GM18502 (cell line): ENCODE data around the gene NUP62.

Source experiments
- ATAC-seq: cut with Tn5 transposase; IDR thresholded peaks from one replicate; pipeline ENCODE4 v1.9.1; 2021; ENCODE audit warnings: mild to moderate bottlenecking; ENCODE audit not compliant: unreplicated experiment, poor library complexity

NUP62 gene

GRCh38 chr19:49908480-49909420, 20.6 kb downstream of the NUP62 start:
- ATAC-seq = no peak

DNA sequence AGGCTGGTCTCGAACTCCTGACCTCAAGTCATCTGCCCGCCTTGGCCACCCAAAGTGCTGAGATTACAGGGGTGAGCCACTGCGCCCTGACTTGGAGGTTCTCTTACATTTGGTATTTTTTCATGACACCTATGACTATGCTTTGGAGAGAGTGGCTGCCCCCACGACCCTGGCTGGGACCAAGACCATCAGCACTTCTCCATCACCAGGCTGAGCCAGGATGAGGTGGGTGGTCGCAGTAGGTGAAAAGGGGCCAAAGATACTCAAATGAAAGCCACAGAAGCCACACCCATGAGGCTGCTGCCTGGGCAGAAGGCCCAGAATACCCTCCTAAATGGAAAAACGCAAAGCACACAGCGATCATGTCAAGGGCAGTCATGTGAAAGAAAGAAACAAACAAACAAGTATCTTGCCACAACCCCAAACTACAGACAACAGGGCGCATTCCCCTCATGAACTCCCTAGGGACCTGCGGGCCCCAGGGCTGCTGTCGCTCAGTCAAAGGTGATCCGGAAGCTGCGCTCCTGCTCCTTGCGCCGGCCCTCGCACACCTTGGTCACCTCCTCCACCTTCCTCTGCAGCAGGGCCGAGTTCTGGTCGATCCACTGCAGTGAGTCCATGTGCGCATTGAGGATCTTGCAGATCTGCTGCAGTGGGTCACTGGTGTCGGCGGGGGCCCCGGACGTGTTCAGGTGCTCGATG, 21.4 kb downstream of the NUP62 start:
- peak; percentile 38 for ATAC-seq

DNA sequence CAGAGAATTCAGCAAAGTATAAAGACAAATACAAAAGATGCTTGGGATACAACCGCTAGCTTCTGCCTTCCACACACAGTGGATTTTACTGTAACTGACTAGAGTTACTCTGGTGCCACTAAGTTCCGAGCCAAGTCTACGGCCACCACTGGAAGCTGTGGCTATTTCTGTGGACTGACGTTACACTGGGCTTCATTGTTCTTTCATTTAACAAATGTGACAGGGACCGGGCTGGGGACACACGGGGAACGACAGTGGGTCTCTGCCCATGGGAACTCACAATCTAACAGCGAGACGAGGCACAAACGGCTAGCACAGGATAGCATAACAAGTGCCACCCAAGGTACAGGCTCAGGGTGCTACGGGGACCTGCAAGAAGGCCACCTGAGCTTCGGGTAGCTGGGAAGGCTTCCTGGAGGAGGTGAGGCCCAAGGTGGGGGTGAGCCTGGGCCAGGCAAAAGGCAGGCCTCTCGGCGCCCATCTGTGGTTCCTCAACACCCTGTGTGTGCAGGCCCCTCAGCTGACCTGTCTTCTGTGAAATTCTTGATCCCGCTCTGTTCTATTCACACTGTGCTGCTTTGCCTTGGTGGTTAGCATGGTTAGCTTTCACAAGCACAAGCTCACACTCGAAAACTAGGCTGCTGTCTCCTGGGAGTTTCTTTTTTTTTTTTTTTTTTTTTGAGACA, 22.3 kb downstream of the NUP62 start:
- peak; percentile 27 for ATAC-seq

DNA sequence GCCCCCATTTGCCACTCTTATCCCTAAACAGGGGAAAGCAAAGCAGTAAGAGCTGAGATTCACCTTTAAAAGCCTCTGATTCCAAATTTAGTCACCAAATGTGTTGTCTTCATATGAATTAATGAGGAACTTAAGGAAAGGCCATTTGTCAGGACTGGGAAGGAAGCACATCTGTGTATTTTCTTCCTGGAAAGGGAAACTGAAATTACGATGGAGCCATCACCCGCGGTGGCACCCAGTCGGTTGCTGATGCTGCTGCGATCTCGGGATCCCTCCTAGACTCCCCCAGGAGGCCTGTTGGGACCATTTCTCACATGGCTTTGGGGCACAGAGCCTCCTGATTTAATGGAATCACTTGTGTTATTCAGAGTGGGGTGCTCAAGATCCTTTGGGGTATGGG, 25.2 kb downstream of the NUP62 start:
- ATAC-seq = no peak

GRCh38 chr19:49896863-49897621, 32.3 kb downstream of the NUP62 start, which contains the start of gene IL4I1:
Gene IL4I1, minus strand, starts transcription at chr19:49896887. Its CDS starts 727 bp downstream, at chr19:49896160.
- peak; percentile 45 for ATAC-seq

DNA sequence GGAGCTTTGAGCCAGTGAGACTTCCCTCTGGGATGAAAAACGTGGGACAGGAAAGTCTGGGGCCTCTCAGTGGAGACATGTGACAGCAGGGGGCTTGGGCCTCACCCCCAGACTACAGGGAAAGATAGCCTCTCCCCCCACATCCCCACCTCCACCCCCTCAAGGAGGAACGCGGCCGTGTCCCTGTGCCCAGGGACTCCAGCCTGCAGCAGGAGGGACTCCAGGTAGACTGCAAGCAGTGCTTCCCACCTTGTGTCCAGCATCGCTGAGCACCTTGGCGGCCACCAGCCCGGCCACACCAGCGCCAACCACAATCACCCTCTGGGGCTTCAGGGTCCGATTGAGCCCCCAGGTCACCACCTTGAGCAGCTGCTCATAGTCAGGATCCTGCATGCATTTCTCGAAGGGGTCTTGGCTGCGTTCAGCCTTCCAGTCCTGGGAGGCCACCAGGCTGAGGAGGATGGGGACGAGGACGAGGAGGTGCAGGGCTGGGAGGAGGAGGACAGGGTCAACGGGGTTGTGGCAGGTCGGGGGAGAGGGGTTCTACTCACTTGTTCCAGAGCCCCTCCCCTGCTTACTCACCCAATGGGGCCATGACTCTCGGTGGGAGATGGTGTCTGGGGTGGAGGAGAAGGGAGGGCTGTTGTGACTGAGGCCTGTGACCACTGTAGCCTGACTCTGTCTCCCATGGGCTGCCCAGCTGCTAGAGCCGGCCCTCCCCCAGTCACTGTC, 33.6 kb downstream of the NUP62 start:
- no peak for ATAC-seq

- ATAC-seq = peak; percentile 27
These were observed 34.3 kb downstream of the NUP62 start for GRCh38 chr19:49894879-49895565.

DNA sequence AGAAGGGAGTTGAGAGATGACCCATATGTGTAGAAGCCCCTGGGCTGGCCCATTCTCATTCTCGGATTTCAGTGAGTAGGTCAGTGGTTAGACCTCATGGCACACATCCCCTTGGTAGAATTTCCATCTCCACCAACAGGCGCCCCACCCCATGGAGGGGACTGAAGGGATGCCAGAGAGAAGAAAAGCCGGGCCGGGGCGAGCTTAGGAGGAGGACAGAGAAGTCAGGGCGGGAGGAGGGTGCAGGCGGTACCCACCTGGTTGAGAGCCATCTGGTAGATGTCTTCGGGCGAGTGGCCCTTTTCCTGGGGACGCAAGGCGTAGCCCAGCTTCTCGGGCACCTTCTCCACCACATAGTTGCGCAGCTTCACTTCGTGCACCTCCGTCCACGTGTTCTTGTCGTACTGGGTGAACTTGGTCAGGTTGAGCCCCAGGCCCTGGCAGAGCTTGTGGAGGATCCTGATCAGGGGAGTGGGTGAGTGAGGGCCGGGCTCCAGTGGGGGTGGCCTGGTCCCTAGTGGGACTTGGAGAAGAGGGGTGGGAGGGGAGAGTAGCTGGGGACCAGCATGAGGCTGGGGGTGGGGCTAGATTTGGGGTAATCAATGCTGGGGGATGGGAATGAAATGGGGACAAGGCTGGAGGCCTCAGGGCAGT, 35.2 kb downstream of the NUP62 start:
- ATAC-seq = no peak

DNA sequence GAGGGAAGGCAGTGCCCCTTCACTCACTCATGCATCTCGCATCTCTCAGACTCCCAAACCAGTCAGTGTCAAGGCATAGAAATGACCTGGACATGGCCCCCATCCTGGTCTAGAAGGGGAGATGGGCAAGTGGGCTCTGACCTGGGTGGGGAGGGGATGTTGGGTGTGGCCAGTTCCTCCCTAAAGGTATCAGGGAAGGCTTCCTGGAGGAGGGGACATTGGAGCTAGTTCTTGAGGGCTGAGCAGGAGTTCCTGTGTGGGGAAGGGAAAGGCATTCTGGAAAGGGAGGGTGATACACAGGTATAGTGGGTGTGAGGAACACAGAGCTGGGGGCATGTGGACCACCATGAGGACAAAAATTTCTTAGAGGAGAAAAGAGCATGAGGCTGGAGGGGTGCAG, 36.6 kb downstream of the NUP62 start:
- ATAC-seq = no peak

GRCh38 chr19:49891393-49891792, 37.9 kb downstream of the NUP62 start:
- no peak for ATAC-seq

- peak; percentile 42 for ATAC-seq
These were observed 38.7 kb downstream of the NUP62 start for GRCh38 chr19:49890349-49891311.

- peak; percentile 33 for ATAC-seq
These were observed 39.5 kb downstream of the NUP62 start for GRCh38 chr19:49889687-49890348.

DNA sequence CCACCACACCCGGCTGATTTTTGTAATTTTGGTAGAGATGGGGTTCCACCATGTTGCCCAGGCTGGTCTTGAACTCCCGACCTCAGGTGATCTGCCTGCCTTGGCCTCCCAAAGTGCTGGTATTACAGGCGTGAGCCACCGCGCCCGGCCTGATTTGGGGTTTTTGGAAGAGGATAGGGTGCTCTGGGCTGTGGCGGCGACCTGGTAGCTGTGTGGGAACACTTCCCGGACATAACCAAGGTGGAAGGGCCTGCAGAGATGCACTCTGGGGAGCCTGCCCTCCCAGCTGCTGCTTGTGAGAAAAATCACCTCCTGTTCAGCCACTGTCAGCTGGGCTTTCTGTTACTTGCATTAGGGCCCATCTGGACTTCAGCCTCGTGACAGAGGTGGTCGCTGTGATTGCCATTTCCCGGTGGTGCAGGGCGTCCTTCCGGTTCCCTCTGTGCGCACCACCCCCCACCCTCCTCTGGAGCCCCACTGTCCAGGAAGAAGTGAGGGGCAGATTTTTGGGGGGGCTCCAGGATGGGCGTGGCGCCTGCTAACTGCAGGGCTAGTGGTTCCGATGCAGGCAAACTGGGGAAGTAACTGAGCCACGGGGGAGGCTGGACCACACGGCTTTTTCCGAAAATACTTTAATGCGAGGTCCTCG, 40.1 kb downstream of the NUP62 start:
- ATAC-seq = no peak

GRCh38 chr19:49888510-49888824, 40.8 kb downstream of the NUP62 start:
- ATAC-seq = no peak

GRCh38 chr19:49887665-49888509, 41.4 kb downstream of the NUP62 start:
- no peak for ATAC-seq
